Panc1 (cell line): Measurements from ENCODE around the gene SSUH2. TPM values are rescaled to one million over a fixed set of nuclear protein-coding genes. Genes with fewer than 3 reads are reported as not detected.
"Not testable (repeated sequence)": the region's sequence is repeated elsewhere in the genome, so short reads cannot be mapped to it uniquely, and the experiment has no call there.

Source experiments
- ATAC-seq: fragments of 200-7000 bp; cut with Tn5 transposase; 2 replicates; pipeline ENCODE4 v1.9.1; 2020; ENCODE audit warnings: mild to moderate bottlenecking, moderate library complexity
- BruUV-seq: library from RNA; stranded (reverse); fragments of 400-500 nt; replicated peaks from 2 replicates; lab custom pipeline; 2021; lab: Mats Ljungman, UMichigan
- CTCF ChIA-PET: fragments of 300-600 bp; sonication (Branson Sonifier 250); formaldehyde crosslinking; loops from one replicate; lab custom pipeline; 2022; ENCODE audit warnings: antibody characterized with exemption; lab: Charles Lee
- POLR2A ChIA-PET: fragments of 300-600 bp; sonication (Branson Sonifier 250); formaldehyde crosslinking; loops from one replicate; lab custom pipeline; 2022; ENCODE audit warnings: antibody characterized with exemption; lab: Charles Lee
- DNase-seq: peaks from one replicate; pipeline ENCODE4 v3.0.0-alpha.2; 2010; ENCODE audit warnings: low read depth, low spot score
- H3K27ac ChIP-seq: 2 replicates; pipeline ENCODE4 v1.5.1; 2011; ENCODE audit warnings: mild to moderate bottlenecking, low read length, inconsistent platforms
- H3K27me3 ChIP-seq: fragments of 200-500 bp; sonication (Bioruptor generic); 2 replicates; pipeline ENCODE4 v1.6.0; 2014; ENCODE audit warnings: low read length, inconsistent platforms; ENCODE audit not compliant: control insufficient read depth, insufficient read depth
- H3K36me3 ChIP-seq: fragments of 200-500 bp; sonication (Bioruptor generic); 2 replicates; pipeline ENCODE4 v1.5.1; 2014; ENCODE audit warnings: inconsistent platforms, mild to moderate bottlenecking, low read length, moderate library complexity; ENCODE audit not compliant: control insufficient read depth, insufficient read depth
- H3K4me1 ChIP-seq: 2 replicates; pipeline ENCODE4 v1.5.1; 2011; ENCODE audit warnings: inconsistent platforms, mild to moderate bottlenecking, low read length, moderate library complexity; ENCODE audit not compliant: control insufficient read depth, insufficient read depth
- H3K4me3 ChIP-seq, 2 experiments: 2 replicates each; pipeline ENCODE4 v1.5.1; 2011 to 2012; ENCODE audit warnings: low read depth in 2 of 2, low read length in 2 of 2, mild to moderate bottlenecking in 2 of 2, inconsistent platforms in 1 of 2, moderate library complexity in 1 of 2
- H3K9me3 ChIP-seq: fragments of 200-500 bp; sonication (Bioruptor generic); 2 replicates; pipeline ENCODE4 v1.5.1; 2014; ENCODE audit warnings: low read depth, mild to moderate bottlenecking, inconsistent platforms, low read length, moderate library complexity; ENCODE audit not compliant: control insufficient read depth, insufficient read depth
- POLR2AphosphoS5 ChIP-seq: IDR thresholded peaks from 2 replicates; pipeline ENCODE4 v1.6.1; 2012; ENCODE audit warnings: mild to moderate bottlenecking, low read depth, low read length, moderate library complexity
- SIN3A ChIP-seq: IDR thresholded peaks from 2 replicates; pipeline ENCODE4 v1.6.1; 2012; ENCODE audit warnings: low read depth, mild to moderate bottlenecking, low read length, moderate library complexity, borderline replicate concordance; ENCODE audit not compliant: insufficient read depth
- TCF7L2 ChIP-seq: IDR thresholded peaks from 2 replicates; pipeline ENCODE4 v1.6.1; 2011; ENCODE audit warnings: mild to moderate bottlenecking, low read depth, low read length, inconsistent platforms
- in situ Hi-C: cut with HindIII; loops from 2 replicates; pipeline ENCODE4 v1.10.0; 2016; ENCODE audit warnings: low sequenced_read_pairs, low pct_unique_long_range_greater_than_20kb
- intact Hi-C: fragments of 100-400 bp; cut with micrococcal nuclease; formaldehyde crosslinking; loops from one replicate; pipeline ENCODE4 v1.10.0; 2022; ENCODE audit not compliant: unreplicated experiment
- total RNA-seq: library from RNA; stranded (reverse); gene quantifications from one replicate; pipeline ENCODE4 v1.2.1, GENCODE V29; 2021; ENCODE audit not compliant: unreplicated experiment
- TF ChIP-seq, protein P1 (sequence below), 2 experiments: IDR thresholded peaks; 2 replicates each; pipeline ENCODE4 v1.6.1; 2011 to 2012; ENCODE audit warnings: low read depth in 2 of 2, control low read depth in 1 of 2, low read length in 1 of 2, mild to moderate bottlenecking in 1 of 2, moderate library complexity in 1 of 2; ENCODE audit not compliant: insufficient read depth in 1 of 2
- TF ChIP-seq, protein P2 (sequence below): fragments of 450-650 bp; IDR thresholded peaks from 2 replicates; pipeline ENCODE4 v1.5.1; 2017; ENCODE audit warnings: mild to moderate bottlenecking

The SSUH2 gene
- total RNA-seq, 1 experiment from 2014 or later = not detected

- Histone ChIP-seq H3K4me1 (peaks cover 5% of the 10 kb centered on the region; the same call in 1 of the 2 replicates), H3K36me3 (no peaks in the 10 kb centered on the region), H3K27ac (no peak overlapping the region), H3K27me3 (no peaks in the 10 kb centered on the region), H3K4me3 (no peak overlapping the region), H3K9me3 (no peaks in the 10 kb centered on the region)
- POLR2A ChIA-PET = no interaction called here
- CTCF ChIA-PET = no interaction called here
- TF ChIP-seq POLR2AphosphoS5 (no peak), SIN3A (no peak), TCF7L2 (no peak)
- TF ChIP-seq, protein P1, sequence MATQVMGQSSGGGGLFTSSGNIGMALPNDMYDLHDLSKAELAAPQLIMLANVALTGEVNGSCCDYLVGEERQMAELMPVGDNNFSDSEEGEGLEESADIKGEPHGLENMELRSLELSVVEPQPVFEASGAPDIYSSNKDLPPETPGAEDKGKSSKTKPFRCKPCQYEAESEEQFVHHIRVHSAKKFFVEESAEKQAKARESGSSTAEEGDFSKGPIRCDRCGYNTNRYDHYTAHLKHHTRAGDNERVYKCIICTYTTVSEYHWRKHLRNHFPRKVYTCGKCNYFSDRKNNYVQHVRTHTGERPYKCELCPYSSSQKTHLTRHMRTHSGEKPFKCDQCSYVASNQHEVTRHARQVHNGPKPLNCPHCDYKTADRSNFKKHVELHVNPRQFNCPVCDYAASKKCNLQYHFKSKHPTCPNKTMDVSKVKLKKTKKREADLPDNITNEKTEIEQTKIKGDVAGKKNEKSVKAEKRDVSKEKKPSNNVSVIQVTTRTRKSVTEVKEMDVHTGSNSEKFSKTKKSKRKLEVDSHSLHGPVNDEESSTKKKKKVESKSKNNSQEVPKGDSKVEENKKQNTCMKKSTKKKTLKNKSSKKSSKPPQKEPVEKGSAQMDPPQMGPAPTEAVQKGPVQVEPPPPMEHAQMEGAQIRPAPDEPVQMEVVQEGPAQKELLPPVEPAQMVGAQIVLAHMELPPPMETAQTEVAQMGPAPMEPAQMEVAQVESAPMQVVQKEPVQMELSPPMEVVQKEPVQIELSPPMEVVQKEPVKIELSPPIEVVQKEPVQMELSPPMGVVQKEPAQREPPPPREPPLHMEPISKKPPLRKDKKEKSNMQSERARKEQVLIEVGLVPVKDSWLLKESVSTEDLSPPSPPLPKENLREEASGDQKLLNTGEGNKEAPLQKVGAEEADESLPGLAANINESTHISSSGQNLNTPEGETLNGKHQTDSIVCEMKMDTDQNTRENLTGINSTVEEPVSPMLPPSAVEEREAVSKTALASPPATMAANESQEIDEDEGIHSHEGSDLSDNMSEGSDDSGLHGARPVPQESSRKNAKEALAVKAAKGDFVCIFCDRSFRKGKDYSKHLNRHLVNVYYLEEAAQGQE (IDR thresholded peaks at IDR 0.05; ENCODE audit: insufficient read depth in 1 of 2, low read depth in 2 of 2, low read length in 1 of 2) = no peak
- TF ChIP-seq, protein P2, sequence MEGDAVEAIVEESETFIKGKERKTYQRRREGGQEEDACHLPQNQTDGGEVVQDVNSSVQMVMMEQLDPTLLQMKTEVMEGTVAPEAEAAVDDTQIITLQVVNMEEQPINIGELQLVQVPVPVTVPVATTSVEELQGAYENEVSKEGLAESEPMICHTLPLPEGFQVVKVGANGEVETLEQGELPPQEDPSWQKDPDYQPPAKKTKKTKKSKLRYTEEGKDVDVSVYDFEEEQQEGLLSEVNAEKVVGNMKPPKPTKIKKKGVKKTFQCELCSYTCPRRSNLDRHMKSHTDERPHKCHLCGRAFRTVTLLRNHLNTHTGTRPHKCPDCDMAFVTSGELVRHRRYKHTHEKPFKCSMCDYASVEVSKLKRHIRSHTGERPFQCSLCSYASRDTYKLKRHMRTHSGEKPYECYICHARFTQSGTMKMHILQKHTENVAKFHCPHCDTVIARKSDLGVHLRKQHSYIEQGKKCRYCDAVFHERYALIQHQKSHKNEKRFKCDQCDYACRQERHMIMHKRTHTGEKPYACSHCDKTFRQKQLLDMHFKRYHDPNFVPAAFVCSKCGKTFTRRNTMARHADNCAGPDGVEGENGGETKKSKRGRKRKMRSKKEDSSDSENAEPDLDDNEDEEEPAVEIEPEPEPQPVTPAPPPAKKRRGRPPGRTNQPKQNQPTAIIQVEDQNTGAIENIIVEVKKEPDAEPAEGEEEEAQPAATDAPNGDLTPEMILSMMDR = no peak
- intact Hi-C loops = no loop called here
- ATAC-seq (no peak), DNase-seq (no peak)
- BruUV-seq = no TSS peak
- in situ Hi-C loops = no loop called here
These were observed 34.2 kb upstream of the SSUH2 start for GRCh38 chr3:8678751-8679150.

- intact Hi-C loops, H3K36me3 ChIP-seq, H3K4me3 ChIP-seq, H3K4me1 ChIP-seq, CTCF ChIA-PET, H3K27me3 ChIP-seq, in situ Hi-C loops, BruUV-seq, ATAC-seq, POLR2A ChIA-PET, H3K27ac ChIP-seq, H3K9me3 ChIP-seq, DNase-seq: not testable (repeated sequence)
These were observed 32.7 kb upstream of the SSUH2 start for GRCh38 chr3:8677258-8677657.

- CTCF ChIA-PET, H3K27ac ChIP-seq, BruUV-seq, H3K9me3 ChIP-seq, H3K4me1 ChIP-seq, H3K36me3 ChIP-seq, POLR2A ChIA-PET, DNase-seq, H3K27me3 ChIP-seq, ATAC-seq, intact Hi-C loops, in situ Hi-C loops, H3K4me3 ChIP-seq: not testable (repeated sequence)
These were observed 31.0 kb upstream of the SSUH2 start for GRCh38 chr3:8675591-8675990.
